Testis (tissue), 2 donors: ENCODE measurements around the gene TCF7L2.

Source experiments
- CTCF ChIP-seq, 3 experiments: fragments of 450-650 bp in 2 of 3; fragments of 200-600 bp in 1 of 3; sonication (generic) in 1 of 3; IDR thresholded peaks; one replicate each; pipeline ENCODE4 v1.5.1; 2016 to 2019; ENCODE audit warnings: antibody characterized with exemption in 3 of 3, mild to moderate bottlenecking in 2 of 3, moderate library complexity in 1 of 3
- POLR2A ChIP-seq: fragments of 450-650 bp; IDR thresholded peaks from one replicate; pipeline ENCODE4 v1.6.1; 2017; ENCODE audit warnings: antibody characterized with exemption, mild to moderate bottlenecking, moderate library complexity

- TF ChIP-seq CTCF (IDR thresholded peaks at IDR 0.05) (no peak), POLR2A (no peak)
Measured at GRCh38 chr10:113038985-113039384, 88.9 kb downstream of the TCF7L2 start.
